PC-3 (cell line): Measurements from ENCODE around the gene WDFY4. TPM values are rescaled to one million over a fixed set of nuclear protein-coding genes. Genes with fewer than 3 reads are reported as not detected.

ENCODE experiments used
- ATAC-seq: fragments of 200-7000 bp; cut with Tn5 transposase; 2 replicates; pipeline ENCODE4 v1.9.1; 2020; ENCODE audit warnings: mild to moderate bottlenecking, moderate library complexity
- BruUV-seq: library from RNA; stranded (reverse); fragments of 400-500 nt; replicated peaks from 2 replicates; lab custom pipeline; 2021; lab: Mats Ljungman, UMichigan
- CTCF ChIA-PET: fragments of 300-600 bp; sonication (Branson Sonifier 250); formaldehyde crosslinking; loops from one replicate; lab custom pipeline; 2022; ENCODE audit warnings: antibody characterized with exemption; lab: Charles Lee
- POLR2A ChIA-PET: fragments of 300-600 bp; sonication (Branson Sonifier 250); formaldehyde crosslinking; loops from one replicate; lab custom pipeline; 2022; ENCODE audit warnings: antibody characterized with exemption; ENCODE audit not compliant: unreplicated experiment; lab: Charles Lee
- DNase-seq: peaks from one replicate; pipeline ENCODE4 v3.0.0-alpha.2; 2015
- H2AFZ ChIP-seq: fragments of 300-600 bp; sonication (generic); 2 replicates; pipeline ENCODE4 v1.6.0; 2016; ENCODE audit warnings: antibody characterized with exemption, low read length
- H3F3A ChIP-seq: fragments of 300-600 bp; sonication (generic); one replicate; pipeline ENCODE4 v1.6.0; 2017; ENCODE audit warnings: antibody characterized with exemption, low read length, control low read depth, mild to moderate bottlenecking; ENCODE audit not compliant: unreplicated experiment
- H3K27ac ChIP-seq: fragments of 300-600 bp; sonication (generic); 2 replicates; pipeline ENCODE4 v1.5.1; 2016; ENCODE audit warnings: mild to moderate bottlenecking, low read length
- H3K27me3 ChIP-seq: fragments of 300-600 bp; sonication (generic); 2 replicates; pipeline ENCODE4 v1.6.1; 2016; ENCODE audit warnings: low read length, mixed read lengths
- H3K36me3 ChIP-seq: fragments of 300-600 bp; sonication (generic); 2 replicates; pipeline ENCODE4 v1.6.1; 2016; ENCODE audit warnings: low read depth, mixed run types, low read length, mixed read lengths
- H3K4me1 ChIP-seq: fragments of 300-600 bp; sonication (generic); 2 replicates; pipeline ENCODE4 v1.5.1; 2016; ENCODE audit warnings: low read length; ENCODE audit not compliant: insufficient read depth
- H3K4me2 ChIP-seq: fragments of 300-600 bp; sonication (generic); 2 replicates; pipeline ENCODE4 v1.6.0; 2016; ENCODE audit warnings: low read length
- H3K4me3 ChIP-seq: fragments of 300-600 bp; sonication (generic); 2 replicates; pipeline ENCODE4 v1.5.1; 2016; ENCODE audit warnings: mild to moderate bottlenecking, low read length, mixed read lengths
- H3K79me2 ChIP-seq: fragments of 300-600 bp; sonication (generic); 2 replicates; pipeline ENCODE4 v1.6.1; 2017; ENCODE audit warnings: low read length, mixed read lengths
- H3K9ac ChIP-seq: fragments of 300-600 bp; sonication (generic); 2 replicates; pipeline ENCODE4 v1.6.0; 2016; ENCODE audit warnings: mild to moderate bottlenecking, low read length
- H3K9me2 ChIP-seq: fragments of 300-600 bp; sonication (generic); replicated peaks from 2 replicates; pipeline ENCODE4 v1.6.1; 2016; ENCODE audit warnings: mixed run types, low read length, mixed read lengths
- H3K9me3 ChIP-seq: fragments of 300-600 bp; sonication (generic); 2 replicates; pipeline ENCODE4 v1.6.1; 2016; ENCODE audit warnings: low read length, mixed read lengths
- H4K20me1 ChIP-seq: fragments of 300-600 bp; sonication (generic); 2 replicates; pipeline ENCODE4 v1.6.1; 2016; ENCODE audit warnings: low read length, mixed read lengths
- EZH2 ChIP-seq: fragments of 300-600 bp; sonication (generic); IDR thresholded peaks from one replicate; pipeline ENCODE4 v1.6.1; 2017; ENCODE audit warnings: antibody characterized with exemption, mild to moderate bottlenecking, low read length; ENCODE audit not compliant: unreplicated experiment
- EZH2phosphoT487 ChIP-seq: fragments of 300-600 bp; sonication (generic); IDR thresholded peaks from 2 replicates; pipeline ENCODE4 v1.6.1; 2018; ENCODE audit warnings: mild to moderate bottlenecking, antibody characterized with exemption, low read length, borderline replicate concordance
- intact Hi-C: fragments of 100-400 bp; cut with micrococcal nuclease; formaldehyde crosslinking; loops from 2 replicates; pipeline ENCODE4 v1.9.0; 2023
- total RNA-seq: library from RNA; depleted of rRNA; stranded (reverse); fragments of >200 nt; gene quantifications from 2 replicates; pipeline ENCODE4 v1.2.3, GENCODE V29; 2014
- TF ChIP-seq, protein P1 (sequence below): fragments of 300-600 bp; sonication (generic); conservative IDR thresholded peaks from 2 replicates; pipeline ENCODE4 v1.5.1; 2017; ENCODE audit warnings: antibody characterized with exemption, low read depth, mild to moderate bottlenecking, low read length

WDFY4 gene
- total RNA-seq, 1 experiment from 2014 or later = not detected

DNA sequence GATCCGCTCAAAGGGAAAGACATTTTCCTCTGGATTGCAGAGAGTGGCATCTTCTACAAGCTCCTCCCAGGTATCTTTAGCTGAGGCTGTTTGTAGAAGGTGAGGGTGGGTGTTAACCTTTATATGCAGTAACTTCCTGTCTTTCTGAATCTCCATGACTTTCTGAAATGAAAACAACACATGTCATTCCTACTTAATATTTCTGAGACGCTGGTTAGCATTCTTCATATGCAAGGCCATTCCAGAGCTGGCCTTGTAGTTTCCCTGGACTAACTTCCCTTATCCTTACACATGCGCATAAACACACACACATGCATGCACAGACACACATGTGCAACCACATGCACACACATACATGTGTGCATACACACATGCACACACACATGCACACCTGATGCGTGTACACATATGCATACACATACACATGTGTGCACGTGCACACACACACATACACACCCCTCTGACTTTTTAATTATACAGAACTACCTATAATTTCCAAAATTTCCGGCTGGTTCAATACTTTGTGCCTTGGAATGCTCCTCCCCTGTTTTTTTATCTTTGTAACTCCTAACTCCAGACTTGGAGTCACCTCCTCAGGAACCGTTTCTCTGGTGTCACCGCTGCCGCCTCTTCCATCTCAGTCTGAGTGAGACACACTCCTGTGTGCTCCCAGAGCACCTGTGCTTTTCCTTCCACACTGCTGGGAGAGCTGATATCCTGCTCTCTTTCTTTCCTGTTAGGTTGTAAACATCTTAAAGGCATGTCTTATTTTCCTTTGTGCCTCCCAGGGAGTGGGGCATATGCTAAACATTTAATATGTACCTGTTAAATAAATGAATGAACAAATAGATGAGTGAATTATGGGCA lies 199.7 kb downstream of the WDFY4 start:
- ATAC-seq (no peak), DNase-seq (no peak)
- ChIA-PET CTCF (no interaction called here), POLR2A (no interaction called here)
- TF ChIP-seq, protein P1, sequence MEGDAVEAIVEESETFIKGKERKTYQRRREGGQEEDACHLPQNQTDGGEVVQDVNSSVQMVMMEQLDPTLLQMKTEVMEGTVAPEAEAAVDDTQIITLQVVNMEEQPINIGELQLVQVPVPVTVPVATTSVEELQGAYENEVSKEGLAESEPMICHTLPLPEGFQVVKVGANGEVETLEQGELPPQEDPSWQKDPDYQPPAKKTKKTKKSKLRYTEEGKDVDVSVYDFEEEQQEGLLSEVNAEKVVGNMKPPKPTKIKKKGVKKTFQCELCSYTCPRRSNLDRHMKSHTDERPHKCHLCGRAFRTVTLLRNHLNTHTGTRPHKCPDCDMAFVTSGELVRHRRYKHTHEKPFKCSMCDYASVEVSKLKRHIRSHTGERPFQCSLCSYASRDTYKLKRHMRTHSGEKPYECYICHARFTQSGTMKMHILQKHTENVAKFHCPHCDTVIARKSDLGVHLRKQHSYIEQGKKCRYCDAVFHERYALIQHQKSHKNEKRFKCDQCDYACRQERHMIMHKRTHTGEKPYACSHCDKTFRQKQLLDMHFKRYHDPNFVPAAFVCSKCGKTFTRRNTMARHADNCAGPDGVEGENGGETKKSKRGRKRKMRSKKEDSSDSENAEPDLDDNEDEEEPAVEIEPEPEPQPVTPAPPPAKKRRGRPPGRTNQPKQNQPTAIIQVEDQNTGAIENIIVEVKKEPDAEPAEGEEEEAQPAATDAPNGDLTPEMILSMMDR = no peak
- no peak for TF ChIP-seq EZH2phosphoT487
- TF ChIP-seq EZH2 = no peak
- Histone ChIP-seq H3K9me2 (no peaks in the 10 kb centered on the region), H3K79me2 (no peaks in the 10 kb centered on the region), H3F3A (no peaks in the 10 kb centered on the region), H3K9me3 (no peaks in the 10 kb centered on the region), H3K9ac (no peak overlapping the region), H3K4me1 (no peaks in the 10 kb centered on the region), H2AFZ (no peak overlapping the region), H3K27ac (no peak overlapping the region), H3K27me3 (peaks cover 41% of the 10 kb centered on the region), H3K4me3 (no peak overlapping the region), H4K20me1 (no peaks in the 10 kb centered on the region), H3K4me2 (no peak overlapping the region), H3K36me3 (no peaks in the 10 kb centered on the region)
- intact Hi-C loops = no loop called here
- BruUV-seq = no TSS peak

DNA sequence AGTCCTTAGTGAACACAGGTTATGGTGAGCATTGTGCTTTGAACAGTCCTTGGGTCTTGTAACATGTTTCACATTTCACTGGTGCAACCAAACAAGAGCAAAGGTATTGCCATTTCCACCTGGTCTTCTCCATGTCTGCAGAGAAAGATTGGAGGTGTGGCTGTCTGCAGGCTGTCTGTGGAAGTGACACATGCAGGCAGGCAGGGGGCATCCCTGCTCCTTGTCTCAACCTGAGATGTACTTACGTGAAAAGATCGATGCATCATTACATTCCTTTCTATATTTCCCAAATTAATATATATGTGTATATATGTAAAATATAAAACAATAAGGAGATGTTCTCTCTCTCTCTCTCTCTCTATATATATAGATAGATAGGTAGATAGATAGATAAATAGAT lies 200.7 kb downstream of the WDFY4 start:
- no peak overlapping the region for H3K4me2 ChIP-seq
- no peak overlapping the region for H3K4me3 ChIP-seq

More for the DNA sequence above, 200.7 kb downstream of the WDFY4 start:
- H3K9me3 ChIP-seq = no peaks in the 10 kb centered on the region
- DNase-seq = peak; percentile 64
- H2AFZ ChIP-seq = no peak overlapping the region
- peak; percentile 73 for ATAC-seq
- CTCF ChIA-PET = no interaction called here
- POLR2A ChIA-PET = no interaction called here
- intact Hi-C loops = no loop called here
- TF ChIP-seq, protein P1 = peak; percentile 70
- no peak for TF ChIP-seq EZH2
- no TSS peak for BruUV-seq
- H3K27ac ChIP-seq = no peak overlapping the region
- no peaks in the 10 kb centered on the region for H3K36me3 ChIP-seq
- peaks cover 38% of the 10 kb centered on the region; the same call in 1 of the 2 replicates for H3K27me3 ChIP-seq
- no peaks in the 10 kb centered on the region for H3K79me2 ChIP-seq
- H3K9me2 ChIP-seq = no peaks in the 10 kb centered on the region
- no peaks in the 10 kb centered on the region for H4K20me1 ChIP-seq
- H3K9ac ChIP-seq = no peak overlapping the region
- no peaks in the 10 kb centered on the region for H3F3A ChIP-seq
- no peaks in the 10 kb centered on the region for H3K4me1 ChIP-seq
